Left ventricle myocardium superior (tissue), 1 donor: Measurements from ENCODE around the gene FREY1. TPM values are rescaled to one million over a fixed set of nuclear protein-coding genes. Genes with fewer than 3 reads are reported as not detected.
A peak's percentile ranks its signal among the peaks of the same experiment; 100 is the strongest.
"Not testable (repeated sequence)": the region's sequence is repeated elsewhere in the genome, so short reads cannot be mapped to it uniquely, and the experiment has no call there.

ENCODE experiments used
- ATAC-seq: fragments of 200-7000 bp; cut with Tn5 transposase; one replicate; pipeline ENCODE4 v1.9.1; 2020; ENCODE audit warnings: mild to moderate bottlenecking, moderate library complexity
- DNase-seq: peaks from one replicate; pipeline ENCODE4 v3.0.0-alpha.2; 2020
- intact Hi-C: fragments of 100-400 bp; cut with micrococcal nuclease; formaldehyde crosslinking; loops from one replicate; pipeline ENCODE4 v1.11.0; 2022
- total RNA-seq: library from RNA; stranded (reverse); fragmentation: NEBNext Ultra II Directional; extraction: Animal tissue kit (Norgen Biotek cat#: 25700); gene quantifications from one replicate; pipeline ENCODE4 v1.2.1, GENCODE V29; 2021
- donor health status: DM: no; HTN: yes; CAD: no; lungs with severe emphysema.

Gene FREY1
- total RNA-seq, 1 donor from 2014 or later = 0.52 TPM

GRCh38 chr11:45918962-45919675 lies 12.0 kb upstream of the FREY1 start:
- DNase-seq (peak; percentile 29), ATAC-seq (no peak)
- intact Hi-C loops = no loop called here

GRCh38 chr11:45918331-45918941 lies 11.4 kb upstream of the FREY1 start:
- intact Hi-C loops = no loop called here
- ATAC-seq (peak; percentile 88), DNase-seq (peak; percentile 88)

- peak; percentile 93 for ATAC-seq
- peak; percentile 97 for DNase-seq
- intact Hi-C loops = no loop called here
Observed at GRCh38 chr11:45917623-45918330, 10.7 kb upstream of the FREY1 start, which contains the start of gene PEX16. Gene PEX16 (minus strand): TSS chr11:45917877. CDS start chr11:45917811, 66 bp downstream.

- ATAC-seq (no peak), DNase-seq (peak; percentile 40)
- intact Hi-C loops = no loop called here
Observed at GRCh38 chr11:45917286-45917622, 10.2 kb upstream of the FREY1 start.

GRCh38 chr11:45915446-45915845 lies 8.4 kb upstream of the FREY1 start:
- ATAC-seq (no peak), DNase-seq (no peak)
- intact Hi-C loops = no loop called here

GRCh38 chr11:45913942-45914635 lies 7.0 kb upstream of the FREY1 start:
- no peak for DNase-seq
- no peak for ATAC-seq
- intact Hi-C loops = no loop called here

- DNase-seq (no peak), ATAC-seq (no peak)
- intact Hi-C loops = no loop called here
Observed at GRCh38 chr11:45913514-45913913, 6.4 kb upstream of the FREY1 start.

- DNase-seq (no peak), ATAC-seq (no peak)
- intact Hi-C loops = no loop called here
Observed at GRCh38 chr11:45910623-45911022, 3.6 kb upstream of the FREY1 start.

GRCh38 chr11:45909594-45910475 lies 2.8 kb upstream of the FREY1 start:
- intact Hi-C loops = no loop called here
- no peak for ATAC-seq
- no peak for DNase-seq

GRCh38 chr11:45907911-45908370 lies 870 bp upstream of the FREY1 start:
- DNase-seq (no peak), ATAC-seq (peak; percentile 16)
- intact Hi-C loops = no loop called here

GRCh38 chr11:45906096-45906682 lies 882 bp downstream of the FREY1 start:
- no peak for ATAC-seq
- DNase-seq = no peak
- intact Hi-C loops = no loop called here

- intact Hi-C loops, ATAC-seq, DNase-seq: not testable (repeated sequence)
Observed at GRCh38 chr11:45905576-45905975, 1.5 kb downstream of the FREY1 start.

- ATAC-seq = no peak
- DNase-seq = no peak
- intact Hi-C loops = no loop called here
Observed at GRCh38 chr11:45905095-45905494, 2.0 kb downstream of the FREY1 start.

GRCh38 chr11:45904309-45904915 lies 2.7 kb downstream of the FREY1 start:
- ATAC-seq = no peak
- DNase-seq = no peak

GRCh38 chr11:45902452-45903380 lies 4.4 kb downstream of the FREY1 start:
- no peak for DNase-seq
- no peak for ATAC-seq
- intact Hi-C loops = no loop called here

More at GRCh38 chr11:45904309-45904915, 2.7 kb downstream of the FREY1 start:
- intact Hi-C loops = no loop called here

- intact Hi-C loops = no loop called here
- no peak for DNase-seq
Observed at GRCh38 chr11:45901626-45902025, 5.4 kb downstream of the FREY1 start.

More at GRCh38 chr11:45901626-45902025, 5.4 kb downstream of the FREY1 start:
- no peak for ATAC-seq
